ENCODE results near the gene FBL. TPM values are rescaled to one million over a fixed set of nuclear protein-coding genes. Genes with fewer than 3 reads are reported as not detected.

Gene FBL
- total and polyA plus RNA-seq, 2 experiments from 2014 or later, result 124 to 140 TPM

GRCh38 chr19:39867952-39868351 lies 21.8 kb upstream of the FBL start:
- no peak for TF ChIP-seq CTCF (IDR thresholded peaks at IDR 0.05; ENCODE audit: low read depth, low read length)
- H3K27me3 ChIP-seq, result no peaks in the 10 kb centered on the region
- H3K4me1 ChIP-seq (ENCODE audit: low read depth), result no peaks in the 10 kb centered on the region
- no peak overlapping the region for H3K27ac ChIP-seq
- no peaks in the 10 kb centered on the region for H3K9me3 ChIP-seq (ENCODE audit: low read depth)
- no peak overlapping the region for H3K4me3 ChIP-seq
- no peaks in the 10 kb centered on the region for H3K36me3 ChIP-seq
- no peak for DNase-seq (ENCODE audit: low read depth in 1 of 2, low spot score in 1 of 2)

- Histone ChIP-seq H3K27me3 (no peaks in the 10 kb centered on the region), H3K4me3 (no peak overlapping the region), H3K36me3 (no peaks in the 10 kb centered on the region), H3K9me3 (ENCODE audit: low read depth) (no peaks in the 10 kb centered on the region), H3K27ac (no peak overlapping the region), H3K4me1 (ENCODE audit: low read depth) (no peaks in the 10 kb centered on the region)
- no peak for TF ChIP-seq CTCF (IDR thresholded peaks at IDR 0.05; ENCODE audit: low read depth, low read length)
- no peak for DNase-seq (ENCODE audit: low read depth in 1 of 2, low spot score in 1 of 2)
These were observed 21.0 kb upstream of the FBL start for GRCh38 chr19:39867133-39867532.

DNA sequence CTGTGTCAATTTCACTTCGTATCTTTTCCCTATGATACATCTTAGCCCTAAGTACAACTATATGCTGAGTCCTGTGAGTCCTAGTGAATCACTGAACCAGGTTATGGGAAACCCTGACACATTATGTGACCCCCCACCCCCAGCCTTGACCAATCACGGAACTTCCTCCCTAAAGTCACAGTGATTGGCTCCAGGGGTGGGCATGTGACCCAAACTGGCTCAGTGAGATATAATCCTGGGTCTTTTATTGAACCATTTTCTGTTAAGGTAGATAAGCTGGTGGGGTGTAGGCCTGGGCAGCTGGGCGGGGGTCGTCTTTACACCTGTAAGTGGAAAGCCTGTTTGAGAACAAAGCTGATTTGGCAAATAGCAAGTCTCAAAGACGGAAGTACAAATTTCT lies 19.8 kb upstream of the FBL start:
- Histone ChIP-seq H3K9me3 (ENCODE audit: low read depth) (no peaks in the 10 kb centered on the region), H3K27me3 (no peaks in the 10 kb centered on the region), H3K4me3 (no peak overlapping the region), H3K4me1 (ENCODE audit: low read depth) (no peaks in the 10 kb centered on the region), H3K27ac (no peak overlapping the region), H3K36me3 (no peaks in the 10 kb centered on the region)
- no peak for DNase-seq (ENCODE audit: low read depth in 1 of 2, low spot score in 1 of 2)
- TF ChIP-seq CTCF (IDR thresholded peaks at IDR 0.05; ENCODE audit: low read depth, low read length), result no peak

DNA sequence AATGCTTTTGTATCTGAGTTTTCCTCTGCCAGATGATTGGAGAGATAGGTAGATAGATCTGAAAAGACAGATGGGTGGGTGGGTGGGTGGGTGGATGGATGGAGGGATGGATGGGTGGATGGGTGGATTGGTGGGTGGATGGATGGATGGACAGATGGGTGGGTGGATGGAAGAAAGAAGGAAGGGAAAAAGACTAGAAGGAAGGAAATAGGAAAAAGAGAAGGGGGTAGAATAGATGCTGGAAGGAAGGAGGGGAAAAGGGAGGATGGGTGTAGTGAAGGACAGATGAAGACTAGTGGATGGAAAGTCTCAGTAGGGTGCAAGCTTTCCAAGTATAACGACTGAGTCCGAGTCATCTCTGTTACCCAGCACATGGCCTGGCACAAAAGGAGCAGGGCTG lies 19.0 kb upstream of the FBL start:
- H3K9me3 ChIP-seq (ENCODE audit: low read depth), result no peaks in the 10 kb centered on the region
- H3K27ac ChIP-seq, result no peak overlapping the region
- no peaks in the 10 kb centered on the region for H3K4me1 ChIP-seq (ENCODE audit: low read depth)
- no peaks in the 10 kb centered on the region for H3K27me3 ChIP-seq
- H3K36me3 ChIP-seq, result no peaks in the 10 kb centered on the region
- DNase-seq (ENCODE audit: low read depth in 1 of 2, low spot score in 1 of 2), result no peak
- no peak overlapping the region for H3K4me3 ChIP-seq
- TF ChIP-seq CTCF (IDR thresholded peaks at IDR 0.05; ENCODE audit: low read depth, low read length), result no peak

GRCh38 chr19:39864118-39864517 lies 17.9 kb upstream of the FBL start:
- Histone ChIP-seq H3K27me3 (no peaks in the 10 kb centered on the region), H3K36me3 (no peaks in the 10 kb centered on the region), H3K9me3 (ENCODE audit: low read depth) (no peaks in the 10 kb centered on the region), H3K27ac (no peak overlapping the region), H3K4me1 (ENCODE audit: low read depth) (no peaks in the 10 kb centered on the region), H3K4me3 (no peak overlapping the region)
- no peak for TF ChIP-seq CTCF (IDR thresholded peaks at IDR 0.05; ENCODE audit: low read depth, low read length)
- peak in 1 of 2 donors; percentile 11 for DNase-seq (ENCODE audit: low read depth in 1 of 2, low spot score in 1 of 2)

DNA sequence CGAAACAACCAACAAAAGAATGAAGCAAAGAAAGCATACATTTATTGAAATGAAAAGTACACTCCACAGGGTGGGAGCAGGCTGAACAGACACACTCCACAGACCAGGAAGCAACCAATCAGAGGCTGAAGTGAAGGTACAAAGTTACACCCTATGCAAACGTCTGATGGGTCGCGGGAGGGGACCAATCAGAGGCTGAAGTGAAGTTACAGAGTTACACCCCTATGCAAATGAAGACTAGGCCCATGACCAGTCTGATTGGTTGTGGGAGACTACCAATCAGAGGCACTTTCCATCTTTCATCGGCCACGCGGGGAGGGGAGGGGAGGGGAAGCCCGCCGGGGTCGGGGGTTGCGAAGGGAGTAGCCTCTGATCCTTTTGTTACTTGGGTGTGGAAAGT lies 12.4 kb upstream of the FBL start:
- Histone ChIP-seq H3K27me3 (no peaks in the 10 kb centered on the region), H3K4me1 (ENCODE audit: low read depth) (no peaks in the 10 kb centered on the region), H3K9me3 (ENCODE audit: low read depth) (no peaks in the 10 kb centered on the region), H3K4me3 (peak overlapping the region; percentile 18), H3K36me3 (no peaks in the 10 kb centered on the region), H3K27ac (no peak overlapping the region)
- TF ChIP-seq CTCF (IDR thresholded peaks at IDR 0.05; ENCODE audit: low read depth, low read length), result no peak
- DNase-seq (ENCODE audit: low read depth in 1 of 2, low spot score in 1 of 2), result peak in 1 of 2 donors; percentile 73

All from cardiac muscle cell (in vitro differentiated cells and primary cell).